NCI-H82 (cell line): ENCODE measurements around the gene SUPT5H.

Experiments
- DNase-seq: peaks from one replicate; lab custom pipeline; 2025; lab: John Stamatoyannopoulos, UW

Gene SUPT5H

DNA sequence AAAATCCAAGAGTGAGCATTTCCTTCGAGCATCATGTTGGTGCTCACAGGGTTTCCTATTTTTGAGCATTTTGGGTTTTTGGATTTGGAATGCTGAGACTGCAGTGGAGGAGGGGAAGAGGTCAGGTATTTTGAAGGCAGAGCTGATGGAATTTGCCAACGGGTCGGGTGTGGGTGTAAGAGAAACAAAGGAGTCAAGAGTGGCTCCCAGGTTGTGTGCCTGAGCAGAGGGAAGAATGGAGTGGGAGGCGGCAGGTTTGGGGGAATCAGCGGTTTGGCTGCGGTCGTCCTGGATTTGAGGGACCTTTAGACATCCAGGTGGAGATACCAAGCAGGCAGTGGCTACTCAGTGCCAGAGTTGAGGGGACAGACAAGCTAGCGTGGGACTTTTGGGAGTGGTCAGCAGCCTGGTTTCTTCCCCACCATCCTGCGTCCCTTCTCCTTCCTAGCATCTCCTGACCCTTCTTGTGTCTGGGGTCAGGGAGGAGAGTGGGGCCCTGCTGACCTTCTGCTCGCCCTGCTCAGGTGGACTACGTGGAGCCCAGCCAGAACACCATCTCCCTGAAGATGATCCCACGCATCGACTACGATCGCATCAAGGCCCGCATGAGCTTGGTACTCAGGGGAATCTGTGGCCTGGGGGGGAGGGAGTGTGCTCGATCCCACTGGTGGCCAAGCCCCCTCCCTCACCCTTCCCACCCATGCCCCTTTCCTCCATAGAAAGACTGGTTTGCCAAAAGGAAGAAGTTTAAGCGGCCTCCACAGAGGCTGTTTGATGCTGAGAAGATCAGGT is 20.8 kb downstream of the SUPT5H start:
- no peak for DNase-seq

DNA sequence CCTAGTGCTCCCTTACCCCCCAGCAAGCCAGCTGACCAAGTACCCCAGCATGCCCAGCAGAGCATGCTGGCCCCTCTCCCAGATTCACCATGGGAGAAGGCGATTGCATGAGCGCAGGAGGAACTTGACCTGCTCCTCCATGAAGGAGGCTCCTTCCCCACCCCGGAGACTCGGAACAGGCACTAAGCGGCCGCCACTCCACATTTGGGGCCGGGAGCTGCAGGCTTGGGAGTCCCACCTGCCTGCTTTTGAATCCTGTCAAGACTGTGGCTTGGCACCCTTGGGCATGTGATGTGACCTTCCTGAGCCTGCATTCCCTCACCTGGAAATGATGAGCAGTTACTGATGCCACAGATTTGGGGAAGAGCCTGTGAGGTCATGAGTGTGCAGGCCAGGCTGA is 22.6 kb downstream of the SUPT5H start:
- no peak for DNase-seq

- no peak for DNase-seq
Observed at GRCh38 chr19:39469036-39469435, 23.7 kb downstream of the SUPT5H start.

DNA sequence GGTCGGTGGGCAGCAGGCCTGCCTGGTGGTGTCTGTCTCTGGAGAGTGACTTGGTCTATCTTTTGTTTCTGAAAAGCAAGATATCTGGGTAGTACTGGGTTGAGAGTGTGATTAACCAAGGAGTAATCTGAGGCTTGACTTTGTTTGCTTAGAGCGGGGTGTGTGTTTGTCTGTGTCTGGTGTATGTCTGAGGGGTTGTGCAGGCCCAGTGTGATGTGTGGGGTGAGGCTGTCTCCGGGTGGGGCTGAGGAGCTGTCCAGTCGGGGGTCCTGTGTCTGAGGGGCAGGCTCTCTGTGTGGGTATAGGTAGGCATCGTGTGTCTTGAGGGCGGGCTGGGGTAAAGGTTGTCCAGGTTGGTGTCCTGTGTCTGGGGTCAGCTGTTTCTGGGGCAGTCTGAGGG is 24.2 kb downstream of the SUPT5H start:
- no peak for DNase-seq

- no peak for DNase-seq
Observed at GRCh38 chr19:39470724-39471339, 25.4 kb downstream of the SUPT5H start.

DNA sequence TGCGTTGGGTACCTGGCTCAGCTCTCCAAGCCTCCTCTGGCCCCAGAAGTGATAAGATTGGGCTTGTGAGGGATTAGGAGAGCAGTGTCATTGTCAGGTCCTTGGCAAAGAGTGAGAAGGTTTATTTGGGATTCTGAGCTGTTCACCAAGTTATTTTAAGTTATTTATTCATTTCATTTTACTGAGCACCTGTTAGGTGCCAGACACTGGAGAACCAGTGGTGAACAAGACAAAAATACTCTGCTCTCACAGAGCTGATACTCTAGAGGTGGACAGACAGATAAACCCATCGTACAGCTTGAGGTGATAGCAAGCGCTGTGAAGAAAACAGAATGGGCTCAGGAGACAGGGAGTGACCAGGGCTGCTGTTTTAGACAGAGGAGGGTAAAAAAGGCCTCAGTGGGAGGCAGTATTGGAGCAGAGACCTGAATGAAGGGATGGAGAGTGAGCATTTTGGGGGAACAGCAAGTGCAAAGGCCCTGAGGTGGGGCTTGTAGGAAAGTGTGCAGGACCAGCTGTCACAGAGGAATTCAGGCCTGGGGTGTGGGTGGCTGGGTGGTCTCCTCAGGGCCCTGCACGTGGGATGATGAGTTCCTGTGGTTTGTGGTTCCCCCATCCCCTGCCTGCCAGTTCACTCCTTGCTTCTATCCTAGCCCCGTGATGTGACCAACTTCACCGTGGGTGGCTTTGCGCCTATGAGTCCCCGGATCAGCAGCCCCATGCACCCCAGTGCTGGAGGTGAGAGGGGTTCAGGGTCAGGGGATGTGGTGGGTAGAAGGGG is 26.6 kb downstream of the SUPT5H start:
- DNase-seq = no peak

- no peak for DNase-seq
Observed at GRCh38 chr19:39472746-39473442, 27.5 kb downstream of the SUPT5H start.

- DNase-seq = no peak
Observed at GRCh38 chr19:39473443-39473960, 28.1 kb downstream of the SUPT5H start.

GRCh38 chr19:39474139-39474620 is 28.8 kb downstream of the SUPT5H start:
- DNase-seq = peak; percentile 86

- DNase-seq = no peak
Observed at GRCh38 chr19:39475748-39476147, 30.4 kb downstream of the SUPT5H start.

DNA sequence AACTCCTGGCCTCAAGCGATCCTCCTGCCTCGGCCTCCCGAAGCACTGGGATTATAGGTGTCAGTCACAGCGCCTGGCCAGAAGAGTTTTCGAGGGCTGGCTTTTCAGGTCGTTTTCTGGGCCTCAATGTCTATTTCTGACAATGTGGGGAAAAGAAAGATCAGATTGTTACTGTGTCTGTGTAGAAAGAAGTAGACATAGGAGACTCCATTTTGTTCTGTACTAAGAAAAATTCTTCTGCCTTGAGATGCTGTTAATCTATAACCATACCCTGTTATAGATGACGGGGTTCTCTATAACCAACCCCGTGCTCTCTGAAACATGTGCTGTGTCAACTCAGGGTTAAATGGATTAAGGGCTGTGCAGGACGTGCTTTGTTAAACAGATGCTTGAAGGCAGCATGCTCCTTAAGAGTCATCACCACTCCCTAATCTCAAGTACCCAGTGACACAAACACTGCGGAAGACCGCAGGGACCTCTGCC is 34.0 kb downstream of the SUPT5H start:
- DNase-seq = peak; percentile 89

DNA sequence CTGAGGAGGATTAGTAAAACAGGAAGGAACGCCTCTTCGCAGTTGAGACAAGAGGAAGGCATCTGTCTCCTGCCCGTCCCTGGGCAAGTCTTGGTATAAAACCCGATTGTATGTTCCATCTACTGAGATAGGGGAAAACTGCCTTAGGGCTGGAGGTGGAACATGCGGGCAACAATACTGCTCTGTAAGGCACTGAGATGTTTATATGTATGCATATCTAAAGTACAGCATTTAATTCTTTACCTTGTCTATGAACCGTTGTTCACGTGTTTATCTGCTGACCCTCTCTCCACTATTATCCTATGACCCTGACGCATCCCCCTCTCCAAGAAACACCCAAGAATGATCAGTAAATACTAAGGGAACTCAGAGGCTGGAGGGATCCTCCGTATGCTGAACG is 34.5 kb downstream of the SUPT5H start:
- DNase-seq = peak; percentile 83

DNA sequence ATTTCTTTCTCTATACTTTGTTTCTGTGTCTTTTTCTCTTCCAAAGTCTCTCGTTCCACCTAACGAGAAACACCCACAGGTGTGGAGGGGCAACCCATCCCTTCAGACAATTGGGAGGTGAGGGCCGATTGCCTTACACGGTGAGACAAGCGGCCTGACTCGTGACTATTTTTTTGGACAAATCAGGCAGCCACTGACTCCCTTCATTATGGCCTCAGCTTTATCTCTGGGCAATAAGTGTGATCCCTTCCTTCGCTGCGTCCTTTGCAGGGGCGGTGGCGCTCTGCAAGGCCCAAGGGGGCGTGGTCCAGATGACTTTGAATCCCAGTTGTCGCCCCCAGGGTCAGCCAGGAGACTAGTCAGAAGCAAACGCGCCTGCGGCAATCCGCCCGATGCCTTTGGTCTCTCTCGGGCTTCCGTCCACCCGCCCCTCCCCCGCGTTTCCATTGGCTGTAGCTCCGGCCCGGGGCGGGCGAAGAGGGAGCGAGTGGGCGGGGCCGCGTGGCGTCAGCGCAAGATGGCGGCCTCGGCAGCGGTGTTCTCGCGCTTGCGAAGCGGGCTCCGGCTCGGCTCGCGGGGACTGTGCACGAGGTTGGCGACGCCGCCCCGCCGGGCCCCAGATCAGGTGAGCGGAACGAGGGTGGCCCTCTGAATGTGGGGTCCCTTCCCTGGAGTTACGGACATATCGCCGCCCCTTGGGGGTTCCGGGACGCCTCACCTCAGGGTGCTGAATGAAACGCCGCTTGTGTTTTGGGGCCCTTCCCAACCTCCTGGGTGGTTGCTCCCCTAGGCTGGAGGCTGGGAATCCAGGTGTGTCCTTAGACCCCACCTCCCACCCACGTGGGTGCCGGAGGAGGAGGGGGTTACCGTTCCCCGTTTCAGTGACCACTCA is 35.2 kb downstream of the SUPT5H start, which contains the start of gene TIMM50:
Gene TIMM50, plus strand, starts transcription at position 502 of the 892 bp plus-strand sequence. Its CDS starts 16 bp downstream, at position 518.
- DNase-seq = peak; percentile 100

- peak; percentile 51 for DNase-seq
Observed at GRCh38 chr19:39481229-39481545, 35.8 kb downstream of the SUPT5H start.

DNA sequence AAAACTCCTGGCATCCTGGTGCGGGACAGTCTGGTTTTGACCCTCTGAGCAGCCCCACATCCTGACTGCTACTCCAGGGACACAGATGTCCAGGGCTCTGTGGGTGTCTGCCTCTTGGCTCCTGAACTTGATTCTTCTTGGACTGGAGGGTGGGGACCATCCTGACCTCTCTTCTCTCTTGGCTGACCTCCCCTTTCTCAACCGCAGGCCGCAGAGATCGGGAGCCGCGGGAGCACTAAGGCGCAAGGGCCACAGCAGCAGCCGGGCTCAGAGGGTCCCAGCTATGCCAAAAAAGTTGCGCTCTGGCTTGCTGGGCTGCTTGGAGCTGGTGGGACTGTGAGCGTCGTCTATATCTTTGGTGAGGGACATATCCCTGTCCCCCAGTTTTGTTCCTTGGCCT is 36.3 kb downstream of the SUPT5H start:
- DNase-seq = no peak

GRCh38 chr19:39483141-39483540 is 37.8 kb downstream of the SUPT5H start:
- peak; percentile 100 for DNase-seq

GRCh38 chr19:39489756-39490155 is 44.4 kb downstream of the SUPT5H start:
- DNase-seq = no peak

- no peak for DNase-seq
Observed at GRCh38 chr19:39492225-39492624, 46.8 kb downstream of the SUPT5H start.

DNA sequence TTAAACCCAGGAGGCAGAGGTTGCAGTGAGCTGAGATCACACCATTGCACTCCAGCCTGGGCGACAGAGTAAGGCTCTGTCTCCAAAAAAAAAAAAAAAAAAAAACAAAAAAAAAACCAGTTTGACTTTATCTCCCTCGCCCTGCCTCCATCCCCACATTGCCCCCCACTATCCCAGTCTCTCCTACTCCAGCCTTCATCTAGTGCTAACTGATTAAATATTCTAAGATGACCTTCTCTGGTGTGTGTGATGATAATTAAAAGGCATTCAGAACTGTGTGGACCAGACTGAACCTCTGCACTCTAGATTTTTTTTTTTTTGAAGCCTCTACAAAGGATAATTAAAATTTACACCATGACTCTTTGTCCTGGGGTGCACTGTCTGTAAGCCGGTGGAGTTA is 47.4 kb downstream of the SUPT5H start:
- DNase-seq = no peak

DNA sequence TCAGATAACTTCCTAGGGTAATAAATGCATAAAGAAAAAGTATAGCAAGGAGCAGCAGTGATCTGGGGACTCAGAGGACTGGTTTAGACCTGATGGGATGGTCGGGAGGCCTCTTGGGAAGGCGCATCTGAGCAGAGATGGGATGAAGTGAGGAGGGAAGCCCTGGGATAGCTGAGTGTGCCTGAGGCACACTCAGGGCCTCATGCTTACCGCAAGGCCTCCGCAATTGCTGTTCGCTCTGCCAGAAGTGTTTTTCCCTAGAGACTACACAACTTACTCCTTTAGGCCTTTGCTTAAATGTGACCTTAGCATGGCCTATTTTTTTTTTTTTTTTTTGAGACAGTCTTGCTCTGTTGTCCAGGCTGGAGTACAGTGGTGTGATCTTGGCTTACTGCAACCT is 49.3 kb downstream of the SUPT5H start:
- DNase-seq = peak; percentile 44

DNA sequence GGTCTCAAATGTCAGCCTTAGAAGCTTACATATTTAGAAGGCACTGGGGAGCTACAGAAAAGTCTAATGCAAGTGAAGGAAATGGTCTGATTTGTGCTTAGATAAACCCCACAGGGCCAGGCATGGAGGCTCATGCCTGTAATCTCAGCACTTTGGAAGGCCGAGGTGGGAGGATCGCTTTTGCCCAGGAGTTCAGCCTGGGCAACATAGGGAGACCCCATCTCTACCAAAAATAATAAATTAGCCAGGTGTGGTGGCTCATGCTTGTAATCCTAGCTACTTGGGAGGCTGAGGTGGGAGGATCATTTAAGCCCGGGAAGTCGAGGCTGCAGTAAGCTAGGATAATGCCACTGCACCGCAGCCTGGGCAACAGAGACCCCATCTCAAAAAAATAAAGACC is 50.7 kb downstream of the SUPT5H start:
- no peak for DNase-seq
